GM23338 (cell line): ENCODE data around the gene ITGA2. TPM values are rescaled to one million over a fixed set of nuclear protein-coding genes. Genes with fewer than 3 reads are reported as not detected.

ENCODE experiments used
- ATAC-seq: fragments of 200-7000 bp; cut with Tn5 transposase; 3 replicates; pipeline ENCODE4 v1.9.1; 2020
- DNase-seq: peaks from one replicate; pipeline ENCODE4 v3.0.0-alpha.2; 2015; ENCODE audit warnings: low spot score
- H2AFZ ChIP-seq: fragments of 200-600 bp; sonication (generic); 2 replicates; pipeline ENCODE4 v1.8.0; 2016; ENCODE audit warnings: antibody characterized with exemption, mild to moderate bottlenecking, moderate library complexity
- H3F3A ChIP-seq: fragments of 200-600 bp; sonication (generic); replicated peaks from 2 replicates; pipeline ENCODE4 v1.8.0; 2017; ENCODE audit warnings: antibody characterized with exemption, mixed run types, low read depth
- H3K27ac ChIP-seq: fragments of 200-600 bp; sonication (generic); 2 replicates; pipeline ENCODE4 v1.6.1; 2016; ENCODE audit warnings: low read depth
- H3K27me3 ChIP-seq: fragments of 200-600 bp; sonication (generic); 2 replicates; pipeline ENCODE4 v1.8.0; 2016; ENCODE audit warnings: mild to moderate bottlenecking, mixed run types, moderate library complexity; ENCODE audit not compliant: insufficient read depth
- H3K36me3 ChIP-seq: fragments of 200-600 bp; sonication (generic); 2 replicates; pipeline ENCODE4 v1.8.0; 2016; ENCODE audit warnings: mild to moderate bottlenecking; ENCODE audit not compliant: insufficient read depth
- H3K4me1 ChIP-seq: fragments of 200-600 bp; sonication (generic); 2 replicates; pipeline ENCODE4 v1.8.0; 2016; ENCODE audit warnings: mild to moderate bottlenecking, moderate library complexity; ENCODE audit not compliant: insufficient read depth
- H3K4me2 ChIP-seq: fragments of 200-600 bp; sonication (generic); 2 replicates; pipeline ENCODE4 v1.7.1; 2017; ENCODE audit warnings: mixed run types
- H3K4me3 ChIP-seq: fragments of 200-600 bp; sonication (generic); 2 replicates; pipeline ENCODE4 v1.6.1; 2016; ENCODE audit warnings: mixed run types
- H3K79me2 ChIP-seq: fragments of 200-600 bp; sonication (generic); replicated peaks from 2 replicates; pipeline ENCODE4 v1.8.0; 2017; ENCODE audit warnings: mild to moderate bottlenecking; ENCODE audit not compliant: insufficient read depth
- H3K9me2 ChIP-seq: fragments of 200-600 bp; sonication (generic); 2 replicates; pipeline ENCODE4 v1.8.0; 2017; ENCODE audit not compliant: insufficient read depth
- H4K20me1 ChIP-seq: fragments of 200-600 bp; sonication (generic); replicated peaks from 2 replicates; pipeline ENCODE4 v1.8.0; 2017; ENCODE audit warnings: mild to moderate bottlenecking; ENCODE audit not compliant: insufficient read depth
- H3K27ac Mint-ChIP-seq: 2 replicates; pipeline ENCODE4 v1.8.0; 2020; ENCODE audit warnings: inconsistent platforms, mild to moderate bottlenecking, moderate library complexity, mixed read lengths
- H3K27me3 Mint-ChIP-seq: 3 replicates; pipeline ENCODE4 v1.8.0; 2022; ENCODE audit warnings: low read depth, mild to moderate bottlenecking, moderate library complexity, mixed read lengths, inconsistent platforms; ENCODE audit not compliant: insufficient read depth, poor library complexity
- H3K36me3 Mint-ChIP-seq: 3 replicates; pipeline ENCODE4 v1.8.0; 2021; ENCODE audit warnings: low read depth, mild to moderate bottlenecking, inconsistent platforms, moderate library complexity, mixed read lengths
- H3K4me1 Mint-ChIP-seq: 3 replicates; pipeline ENCODE4 v1.8.0; 2020; ENCODE audit warnings: mild to moderate bottlenecking, inconsistent platforms, mixed read lengths
- H3K4me3 Mint-ChIP-seq: 3 replicates; pipeline ENCODE4 v1.8.0; 2021; ENCODE audit warnings: moderate library complexity, mild to moderate bottlenecking, inconsistent platforms, mixed read lengths
- H3K9me3 Mint-ChIP-seq: 3 replicates; pipeline ENCODE4 v1.8.0; 2020; ENCODE audit warnings: moderate library complexity, mild to moderate bottlenecking, inconsistent platforms, mixed read lengths
- EZH2phosphoT487 ChIP-seq: fragments of 200-600 bp; sonication (generic); IDR thresholded peaks from one replicate; pipeline ENCODE4 v1.8.1; 2018; ENCODE audit warnings: antibody characterized with exemption; ENCODE audit not compliant: unreplicated experiment
- JUNB ChIP-seq: IDR thresholded peaks from one replicate; pipeline ENCODE4 v1.6.1; 2016; ENCODE audit warnings: antibody characterized with exemption; ENCODE audit not compliant: unreplicated experiment
- NANOG ChIP-seq: IDR thresholded peaks from 2 replicates; pipeline ENCODE4 v1.6.1; 2016; ENCODE audit warnings: antibody characterized with exemption, borderline replicate concordance
- POLR2AphosphoS5 ChIP-seq: IDR thresholded peaks from 2 replicates; pipeline ENCODE4 v1.6.1; 2016; ENCODE audit warnings: antibody characterized with exemption, low read depth
- STAT1 ChIP-seq: IDR thresholded peaks from one replicate; pipeline ENCODE4 v1.6.1; 2016; ENCODE audit warnings: antibody characterized with exemption; ENCODE audit not compliant: unreplicated experiment
- ZNF114 ChIP-seq: fragments of 250-450 bp; sonication (Bioruptor Pico); IDR thresholded peaks from 2 replicates; pipeline ENCODE4 v1.5.0; 2020; ENCODE audit warnings: mild to moderate bottlenecking, moderate library complexity
- ZNF331 ChIP-seq: fragments of 250-450 bp; sonication (Bioruptor Pico); IDR thresholded peaks from 2 replicates; pipeline ENCODE4 v1.5.0; 2020; ENCODE audit warnings: low read depth, mild to moderate bottlenecking, moderate library complexity
- ZNF462 ChIP-seq: fragments of 250-450 bp; sonication (Bioruptor Pico); IDR thresholded peaks from 2 replicates; pipeline ENCODE4 v1.5.0; 2020; ENCODE audit warnings: mild to moderate bottlenecking, moderate library complexity
- polyA plus RNA-seq: library from polyadenylated mRNA; unstranded; fragments of >200 nt; fragmentation: Nextera tagmentation; extraction: Ambion mirVana; gene quantifications from 2 replicates; pipeline ENCODE4 v1.2.1, GENCODE V29; 2016
- total RNA-seq: library from RNA; depleted of rRNA; stranded (reverse); fragments of >200 nt; shearing (Covaris generic); gene quantifications from 2 replicates; pipeline ENCODE4 v1.2.3, GENCODE V29; 2014
- TF ChIP-seq, protein P1 (sequence below), 2 experiments: fragments of 200-600 bp in 1 of 2; sonication (generic) in 1 of 2; conservative IDR thresholded peaks; 2 replicates each; pipeline versions ENCODE4 v1.5.1 to v1.6.1; 2016 to 2017; ENCODE audit warnings: antibody characterized with exemption in 2 of 2, low read depth in 2 of 2, mild to moderate bottlenecking in 2 of 2, moderate library complexity in 1 of 2

The ITGA2 gene
- total and polyA plus RNA-seq, 2 experiments from 2014 or later = 2.6 to 7.1 TPM

GRCh38 chr5:53109443-53110127 lies 120.4 kb downstream of the ITGA2 start, which contains the start of gene MOCS2:
Gene MOCS2 (minus strand): TSS chr5:53109757. CDS start chr5:53107174, 2,583 bp downstream.
- Mint-ChIP-seq H3K36me3 (peaks cover 4% of the 10 kb centered on the region; the same call in 2 of the 3 replicates), H3K27ac (peak within 1 kb of the TSS; percentile 84), H3K27me3 (peaks cover 2% of the 10 kb centered on the region), H3K4me1 (peaks cover 10% of the 10 kb centered on the region), H3K4me3 (peak within 1 kb of the TSS; percentile 90), H3K9me3 (no peaks in the 10 kb centered on the region)
- H3K27ac ChIP-seq = 0 out of 2 replicates have a peak within 1 kb of the TSS, but pooled peaks have one; percentile 33
- peak within 1 kb of the TSS; percentile 100 for H2AFZ ChIP-seq
- peak within 1 kb of the TSS; percentile 82 for H3K4me2 ChIP-seq
- H3K9me2 ChIP-seq = no peaks in the 10 kb centered on the region
- peaks cover 10% of the 10 kb centered on the region for H3K4me1 ChIP-seq
- H4K20me1 ChIP-seq = no peaks in the 10 kb centered on the region
- ATAC-seq (peak; percentile 97), DNase-seq (peak; percentile 91)
- peak within 1 kb of the TSS; percentile 70 for H3K4me3 ChIP-seq
- H3K36me3 ChIP-seq = no peaks in the 10 kb centered on the region
- no peak for TF ChIP-seq NANOG
- TF ChIP-seq POLR2AphosphoS5 = peak; percentile 94
- H3K79me2 ChIP-seq = no peaks in the 10 kb centered on the region
- H3K27me3 ChIP-seq = no peaks in the 10 kb centered on the region
- no peaks in the 10 kb centered on the region; the same call in 1 of the 2 replicates for H3F3A ChIP-seq

DNA sequence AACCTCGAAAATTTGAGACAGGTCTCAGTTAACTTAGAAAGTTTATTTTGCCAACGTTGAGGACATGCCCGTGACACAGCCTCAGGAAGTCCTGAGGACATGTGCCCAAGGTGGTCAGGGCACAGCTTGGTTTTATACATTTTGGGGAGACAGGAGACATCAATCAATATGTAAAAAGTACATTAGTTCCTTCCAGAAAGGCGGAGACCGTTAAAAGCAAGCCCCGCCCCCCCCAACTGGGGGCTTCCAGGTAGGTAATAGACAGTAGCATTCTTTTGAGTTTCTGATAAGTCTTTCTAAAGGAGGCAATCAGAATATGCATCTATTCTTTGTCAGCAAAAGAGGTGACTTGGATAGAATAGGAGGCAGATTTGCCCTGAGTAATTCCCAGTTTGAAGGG lies 121.0 kb downstream of the ITGA2 start:
- Histone ChIP-seq H3K4me1 (peaks cover 10% of the 10 kb centered on the region), H3F3A (no peaks in the 10 kb centered on the region; the same call in 1 of the 2 replicates), H3K4me2 (peak overlapping the region; percentile 82), H3K27ac (0 out of 2 replicates have a peak overlapping the region, but pooled peaks have one; percentile 33), H3K79me2 (no peaks in the 10 kb centered on the region), H3K27me3 (no peaks in the 10 kb centered on the region), H3K9me2 (no peaks in the 10 kb centered on the region), H4K20me1 (no peaks in the 10 kb centered on the region), H3K36me3 (no peaks in the 10 kb centered on the region), H3K4me3 (peak overlapping the region; percentile 70), H2AFZ (peak overlapping the region; percentile 100)
- DNase-seq (peak; percentile 22), ATAC-seq (no peak)
- Mint-ChIP-seq H3K4me1 (peaks cover 12% of the 10 kb centered on the region), H3K36me3 (peaks cover 4% of the 10 kb centered on the region; the same call in 2 of the 3 replicates), H3K9me3 (no peaks in the 10 kb centered on the region), H3K27ac (peak overlapping the region; percentile 84), H3K4me3 (peak overlapping the region; percentile 90), H3K27me3 (peaks cover 2% of the 10 kb centered on the region)
- TF ChIP-seq ZNF331 (CRISPR knock-in tag) = no peak
- TF ChIP-seq STAT1 = no peak
- no peak for TF ChIP-seq POLR2AphosphoS5
- TF ChIP-seq, protein P1, sequence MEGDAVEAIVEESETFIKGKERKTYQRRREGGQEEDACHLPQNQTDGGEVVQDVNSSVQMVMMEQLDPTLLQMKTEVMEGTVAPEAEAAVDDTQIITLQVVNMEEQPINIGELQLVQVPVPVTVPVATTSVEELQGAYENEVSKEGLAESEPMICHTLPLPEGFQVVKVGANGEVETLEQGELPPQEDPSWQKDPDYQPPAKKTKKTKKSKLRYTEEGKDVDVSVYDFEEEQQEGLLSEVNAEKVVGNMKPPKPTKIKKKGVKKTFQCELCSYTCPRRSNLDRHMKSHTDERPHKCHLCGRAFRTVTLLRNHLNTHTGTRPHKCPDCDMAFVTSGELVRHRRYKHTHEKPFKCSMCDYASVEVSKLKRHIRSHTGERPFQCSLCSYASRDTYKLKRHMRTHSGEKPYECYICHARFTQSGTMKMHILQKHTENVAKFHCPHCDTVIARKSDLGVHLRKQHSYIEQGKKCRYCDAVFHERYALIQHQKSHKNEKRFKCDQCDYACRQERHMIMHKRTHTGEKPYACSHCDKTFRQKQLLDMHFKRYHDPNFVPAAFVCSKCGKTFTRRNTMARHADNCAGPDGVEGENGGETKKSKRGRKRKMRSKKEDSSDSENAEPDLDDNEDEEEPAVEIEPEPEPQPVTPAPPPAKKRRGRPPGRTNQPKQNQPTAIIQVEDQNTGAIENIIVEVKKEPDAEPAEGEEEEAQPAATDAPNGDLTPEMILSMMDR (conservative IDR thresholded peaks at IDR 0.05; ENCODE audit: low read depth in 2 of 2) = no peak
- no peak for TF ChIP-seq ZNF462 (CRISPR knock-in tag)
- TF ChIP-seq JUNB = no peak
- TF ChIP-seq ZNF114 (CRISPR knock-in tag) = no peak
- TF ChIP-seq EZH2phosphoT487 = no peak
